Smooth muscle cell of the brain vasculature (primary cell): ENCODE results near the gene HADH.
"Not testable (repeated sequence)": the region's sequence is repeated elsewhere in the genome, so short reads cannot be mapped to it uniquely, and the experiment has no call there.

ENCODE experiments used
- DNase-seq: peaks from one replicate; pipeline ENCODE4 v3.0.0-alpha.2; 2012; ENCODE audit warnings: low read depth, low spot score

The HADH gene

GRCh38 chr4:107996949-107997788, 7.5 kb downstream of the HADH start:
- no peak for DNase-seq

- no peak for DNase-seq
Measured at GRCh38 chr4:107997794-107998193, 8.1 kb downstream of the HADH start.

- DNase-seq, result no peak
Measured at GRCh38 chr4:107999932-108000539, 10.3 kb downstream of the HADH start.

GRCh38 chr4:108001540-108002135, 11.9 kb downstream of the HADH start:
- DNase-seq, result no peak

GRCh38 chr4:108003982-108004515, 14.4 kb downstream of the HADH start:
- no peak for DNase-seq

- no peak for DNase-seq
Measured at GRCh38 chr4:108004646-108005045, 15.0 kb downstream of the HADH start.

GRCh38 chr4:108005807-108006206, 16.1 kb downstream of the HADH start:
- DNase-seq, result no peak

- DNase-seq, result no peak
Measured at GRCh38 chr4:108006361-108006760, 16.7 kb downstream of the HADH start.

GRCh38 chr4:108007984-108008383, 18.3 kb downstream of the HADH start:
- DNase-seq, result no peak

- DNase-seq, result no peak
Measured at GRCh38 chr4:108008721-108009120, 19.0 kb downstream of the HADH start.

- no peak for DNase-seq
Measured at GRCh38 chr4:108010167-108010566, 20.5 kb downstream of the HADH start.

- not testable (repeated sequence) for DNase-seq
Measured at GRCh38 chr4:108012382-108012781, 22.7 kb downstream of the HADH start.

GRCh38 chr4:108013327-108013726, 23.6 kb downstream of the HADH start:
- no peak for DNase-seq

- no peak for DNase-seq
Measured at GRCh38 chr4:108013955-108014354, 24.3 kb downstream of the HADH start.

- peak; percentile 59 for DNase-seq
Measured at GRCh38 chr4:108018040-108018883, 28.6 kb downstream of the HADH start.

- DNase-seq, result no peak
Measured at GRCh38 chr4:108018884-108019187, 29.1 kb downstream of the HADH start.

- DNase-seq, result no peak
Measured at GRCh38 chr4:108024085-108024877, 34.6 kb downstream of the HADH start.

GRCh38 chr4:108024878-108025165, 35.1 kb downstream of the HADH start:
- no peak for DNase-seq

- no peak for DNase-seq
Measured at GRCh38 chr4:108029016-108029720, 39.5 kb downstream of the HADH start.

- DNase-seq, result no peak
Measured at GRCh38 chr4:108029731-108030130, 40.0 kb downstream of the HADH start.

- DNase-seq, result peak; percentile 29
Measured at GRCh38 chr4:108030332-108030731, 40.6 kb downstream of the HADH start.
